Measurements from ENCODE around the gene AOPEP.
A peak's percentile ranks its signal among the peaks of the same experiment; 100 is the strongest.
"Not testable (repeated sequence)": the region's sequence is repeated elsewhere in the genome, so short reads cannot be mapped to it uniquely, and the experiment has no call there.

The AOPEP gene

DNA sequence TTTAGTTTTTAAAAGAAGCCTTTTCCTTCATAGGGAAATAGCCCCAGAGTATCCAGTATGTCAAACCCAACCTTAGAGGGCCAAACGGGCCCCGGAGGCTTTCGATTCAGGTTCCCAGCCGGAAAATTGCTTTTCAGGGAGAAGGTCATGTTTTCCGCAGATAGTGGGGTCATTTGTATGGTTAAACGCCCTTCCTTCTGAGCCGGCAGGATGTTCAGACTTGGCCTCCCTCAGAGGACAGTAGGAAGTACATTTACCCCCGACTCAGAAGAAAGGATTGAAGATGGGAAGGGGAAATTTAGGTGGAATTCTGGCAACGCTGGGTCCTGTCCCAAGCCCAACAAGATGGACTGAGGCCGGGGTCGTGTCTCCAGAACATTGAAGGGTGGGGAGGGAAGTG is 195.2 kb downstream of the AOPEP start:
- no peak for DNase-seq

DNA sequence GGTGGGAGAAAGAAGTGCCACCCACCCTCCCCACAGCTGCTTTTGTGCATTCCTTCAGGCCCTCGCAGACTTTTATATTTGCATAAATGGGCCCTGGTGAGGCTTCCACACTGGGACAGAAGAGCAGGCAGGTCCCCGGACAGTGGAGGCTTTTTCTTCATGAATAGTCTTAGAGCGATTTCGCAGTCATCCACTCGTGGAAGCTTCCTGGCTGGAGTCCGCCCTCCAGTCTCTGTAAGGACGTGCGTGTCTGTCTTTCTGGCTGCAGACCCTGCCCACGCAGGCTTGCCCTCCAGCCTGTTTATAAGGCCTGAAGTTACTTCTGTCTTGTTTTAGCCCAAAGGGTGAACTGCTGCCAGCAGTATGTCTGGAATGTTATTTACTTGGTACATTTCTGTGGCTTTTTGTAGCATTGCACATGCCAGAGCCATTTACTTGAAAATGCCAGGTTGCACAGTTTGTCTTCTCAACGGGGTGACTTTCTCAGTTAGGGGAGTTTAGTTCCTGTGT is 195.7 kb downstream of the AOPEP start:
- DNase-seq: no peak

DNA sequence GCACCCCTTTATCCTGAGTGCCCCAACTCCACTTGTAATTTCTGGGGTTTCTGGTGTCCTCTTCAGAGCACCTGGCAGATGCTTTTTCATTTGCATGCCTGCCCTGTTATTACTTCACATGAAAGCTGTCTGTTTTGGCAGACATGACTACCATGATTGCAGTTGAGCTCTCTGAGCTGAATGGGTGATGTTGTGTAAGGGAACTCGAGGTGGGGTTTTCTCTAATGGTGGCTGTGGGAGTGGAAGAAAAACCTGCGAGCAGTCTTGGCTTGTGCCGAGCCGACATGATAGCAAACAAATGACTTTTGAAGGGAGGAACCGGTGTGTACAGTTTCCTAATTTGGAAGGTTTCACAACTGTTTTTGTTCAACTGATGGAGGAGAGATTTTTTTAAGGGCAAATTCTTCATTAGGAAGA is 196.2 kb downstream of the AOPEP start:
- peak; percentile 35 for DNase-seq

DNA sequence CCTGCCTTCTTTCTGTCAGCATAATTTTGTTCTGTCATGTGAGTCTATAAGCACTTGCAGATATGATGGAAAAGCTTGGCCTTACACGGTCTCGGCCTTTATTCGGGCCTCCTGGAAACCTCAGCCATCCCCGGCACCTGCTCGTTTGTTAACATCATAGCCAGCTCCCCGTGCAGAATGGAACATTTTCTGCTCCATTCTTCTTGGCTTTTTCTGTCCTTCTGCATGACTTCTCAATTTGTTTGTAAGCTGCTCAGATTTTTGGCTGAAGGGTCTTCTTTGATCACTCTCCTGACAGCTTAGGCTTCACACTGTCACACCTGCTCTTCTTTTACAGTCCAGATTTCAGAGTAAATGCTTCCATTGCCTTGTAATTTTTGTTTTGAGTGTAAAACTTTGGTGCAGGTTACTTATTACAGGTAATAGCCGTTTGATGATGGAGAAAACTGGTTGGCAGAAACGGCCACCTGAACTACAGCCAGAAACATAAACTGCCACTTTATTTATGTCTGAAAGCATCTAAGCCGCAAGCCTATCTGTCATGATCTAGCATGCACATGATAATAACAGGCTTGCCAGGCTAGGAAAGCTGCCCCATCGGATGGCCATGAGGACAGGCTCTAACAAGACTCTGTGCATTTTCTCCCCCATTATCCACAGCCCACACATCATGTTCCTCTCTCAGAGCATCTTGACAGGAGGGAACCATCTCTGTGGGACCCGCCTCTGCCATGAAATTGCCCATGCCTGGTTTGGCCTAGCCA is 197.0 kb downstream of the AOPEP start:
- no peak for DNase-seq

- DNase-seq: no peak
Measured at GRCh38 chr9:94925751-94926430, 199.4 kb downstream of the AOPEP start.

DNA sequence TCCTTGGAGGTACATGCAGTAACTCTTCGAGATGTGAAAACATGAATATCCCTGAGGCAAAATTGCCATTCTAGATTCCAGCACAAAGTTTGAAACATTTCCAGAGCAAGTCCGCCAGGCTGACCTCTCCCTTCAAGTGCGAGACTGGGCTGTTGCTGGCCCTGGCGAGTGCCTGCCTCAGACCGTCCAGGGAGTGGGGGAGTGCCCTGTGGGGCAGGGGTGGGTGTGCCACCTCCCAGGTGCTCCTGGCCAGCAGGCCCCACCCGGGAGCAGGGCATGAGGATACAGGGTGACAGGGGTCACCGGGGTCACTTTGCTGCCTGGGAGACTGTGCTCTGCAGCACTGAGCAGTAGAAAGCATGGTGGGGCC is 199.9 kb downstream of the AOPEP start:
- DNase-seq: no peak

- peak; percentile 9 for DNase-seq
Measured at GRCh38 chr9:94927048-94927761, 200.7 kb downstream of the AOPEP start.

- no peak for DNase-seq
Measured at GRCh38 chr9:94927762-94928670, 201.5 kb downstream of the AOPEP start.

DNA sequence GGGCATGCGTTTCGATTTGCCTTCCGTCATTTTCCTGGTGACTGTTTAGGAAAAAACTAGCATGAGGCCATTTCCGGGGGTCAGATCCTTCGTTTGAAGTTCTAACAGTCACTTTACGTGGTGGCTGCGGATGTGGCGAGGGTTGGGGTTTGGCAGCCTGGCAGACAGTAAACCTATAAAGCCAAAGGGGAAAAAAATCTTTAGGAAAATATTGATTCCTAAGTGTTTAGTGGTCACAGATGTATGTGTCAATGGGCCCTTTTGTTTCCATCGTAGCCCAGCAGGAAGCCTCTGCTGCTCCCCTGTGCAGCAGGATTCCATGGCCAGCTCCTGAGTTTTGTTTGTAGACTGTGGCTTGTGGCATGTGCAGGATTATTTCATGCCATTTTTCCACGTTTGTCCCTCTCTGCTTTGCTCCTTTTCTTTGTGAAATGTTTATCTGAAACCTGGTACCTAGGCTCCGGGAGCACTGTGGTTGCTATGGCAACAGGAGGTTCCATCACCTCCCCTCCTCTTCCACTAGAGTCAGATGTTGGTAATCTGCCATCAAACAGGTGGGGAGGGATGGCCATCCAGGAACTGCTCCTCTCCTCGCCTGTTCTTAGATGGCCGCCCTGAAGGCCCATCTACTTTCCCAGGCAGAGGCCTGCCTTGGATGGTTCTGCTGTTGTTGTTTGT is 202.3 kb downstream of the AOPEP start:
- DNase-seq: no peak

GRCh38 chr9:94929369-94929756 is 202.9 kb downstream of the AOPEP start:
- DNase-seq: no peak

DNA sequence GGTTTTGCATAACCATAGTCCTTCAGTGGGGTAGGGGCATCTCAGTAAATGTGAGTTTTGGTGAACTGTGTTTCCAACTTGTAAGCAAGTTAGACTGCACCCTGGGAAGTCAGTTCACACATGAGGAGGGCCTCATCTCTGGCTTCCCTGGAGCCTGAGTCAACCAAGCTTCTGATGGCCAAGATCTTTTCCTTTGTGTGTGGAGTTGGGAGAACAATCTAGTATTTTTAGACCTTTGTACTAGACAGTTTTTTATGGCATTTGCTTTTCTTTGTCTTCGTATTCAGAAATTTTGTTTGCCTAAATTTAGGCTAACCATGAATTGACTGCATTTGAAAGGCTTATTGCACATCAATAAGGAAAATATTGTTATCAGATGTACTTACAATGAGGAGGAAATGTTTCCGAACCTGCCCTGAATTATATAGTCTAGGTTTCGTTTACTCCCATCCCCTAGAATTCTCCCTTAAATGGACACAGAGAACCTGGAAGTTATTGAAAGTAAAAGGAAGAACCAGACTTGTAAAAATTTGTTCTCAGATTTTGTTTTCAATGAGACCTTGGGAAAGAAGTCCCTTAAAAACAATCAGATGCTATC is 204.6 kb downstream of the AOPEP start:
- DNase-seq: no peak

DNA sequence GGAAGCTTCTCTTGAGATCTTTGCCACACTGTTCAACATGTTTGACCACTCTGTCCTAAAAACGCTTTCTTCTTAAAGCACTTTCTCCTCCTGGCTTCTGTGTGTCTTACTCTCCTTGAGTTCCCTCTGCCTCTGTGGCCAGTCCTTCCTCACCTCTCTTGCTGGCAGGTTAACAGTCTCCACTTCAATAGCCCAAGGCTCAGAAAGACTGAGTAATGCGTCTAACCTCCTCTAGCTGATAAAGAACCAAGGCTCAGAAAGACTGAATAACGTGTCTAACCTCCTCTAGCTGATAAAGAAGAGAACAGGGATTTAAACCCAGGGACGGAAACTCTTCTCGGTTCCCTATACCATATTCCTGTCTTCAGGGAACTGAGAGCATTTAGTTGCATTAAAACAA is 205.2 kb downstream of the AOPEP start:
- no peak for DNase-seq

DNA sequence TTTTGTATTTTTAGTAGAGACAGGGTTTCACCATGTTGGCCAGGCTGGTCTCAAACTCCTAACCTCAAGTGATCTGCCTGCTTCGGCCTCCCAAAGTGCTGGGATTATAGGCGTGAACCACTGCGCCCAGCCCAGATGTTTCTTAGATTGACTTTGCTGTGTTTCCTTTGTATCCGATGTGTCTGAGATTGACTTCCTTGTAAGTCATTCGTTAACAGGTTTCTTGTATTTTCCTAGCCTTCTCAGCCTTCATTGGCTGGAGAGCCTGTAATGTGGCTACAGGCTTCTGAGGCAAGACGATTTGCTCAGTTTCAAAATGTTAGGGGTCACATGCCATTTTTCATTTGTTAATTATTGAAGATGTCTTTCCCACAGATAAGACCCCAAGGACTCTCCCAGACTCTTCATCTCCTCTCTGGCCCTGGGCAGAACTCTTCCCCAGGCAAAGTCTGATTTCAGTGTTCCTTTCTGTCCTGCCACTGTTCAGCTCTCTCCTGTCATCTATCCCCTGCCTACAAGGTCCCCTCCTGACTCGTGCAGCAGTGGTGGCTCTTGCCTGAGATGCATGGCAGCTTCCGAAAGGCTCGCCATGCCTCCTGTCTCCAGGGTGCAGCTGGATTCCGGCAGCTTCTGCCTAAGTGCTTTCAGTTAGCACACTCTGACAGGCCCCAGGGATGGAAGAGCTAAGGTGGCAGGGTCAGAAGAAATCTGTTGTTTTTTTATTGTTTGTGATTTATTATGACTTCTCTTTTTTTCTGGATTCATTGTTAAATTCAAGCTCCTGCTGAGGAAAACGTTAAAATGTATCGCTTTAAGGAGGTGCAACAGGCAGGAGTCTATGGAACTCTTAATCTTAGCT is 206.4 kb downstream of the AOPEP start:
- no peak for DNase-seq

DNA sequence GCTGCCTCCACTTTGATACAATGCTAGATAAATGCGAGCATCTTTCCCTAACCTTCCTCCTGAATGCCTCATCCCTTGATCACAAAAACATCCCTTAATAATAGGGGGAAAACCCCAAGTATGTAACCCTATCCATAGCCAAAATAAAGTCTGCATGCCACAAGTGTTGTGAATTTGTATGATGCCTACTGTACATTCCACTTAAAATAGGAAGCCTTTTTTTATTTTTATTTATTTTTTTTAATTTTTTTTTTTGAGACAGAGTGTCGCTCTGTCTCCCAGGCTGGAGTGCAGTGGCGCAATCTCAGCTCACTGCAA is 207.0 kb downstream of the AOPEP start:
- no peak for DNase-seq

- DNase-seq: peak; percentile 7
Measured at GRCh38 chr9:94934816-94935328, 208.4 kb downstream of the AOPEP start.

- DNase-seq: no peak
Measured at GRCh38 chr9:94935396-94935795, 208.9 kb downstream of the AOPEP start.

GRCh38 chr9:94936419-94936818 is 209.9 kb downstream of the AOPEP start:
- DNase-seq: no peak

DNA sequence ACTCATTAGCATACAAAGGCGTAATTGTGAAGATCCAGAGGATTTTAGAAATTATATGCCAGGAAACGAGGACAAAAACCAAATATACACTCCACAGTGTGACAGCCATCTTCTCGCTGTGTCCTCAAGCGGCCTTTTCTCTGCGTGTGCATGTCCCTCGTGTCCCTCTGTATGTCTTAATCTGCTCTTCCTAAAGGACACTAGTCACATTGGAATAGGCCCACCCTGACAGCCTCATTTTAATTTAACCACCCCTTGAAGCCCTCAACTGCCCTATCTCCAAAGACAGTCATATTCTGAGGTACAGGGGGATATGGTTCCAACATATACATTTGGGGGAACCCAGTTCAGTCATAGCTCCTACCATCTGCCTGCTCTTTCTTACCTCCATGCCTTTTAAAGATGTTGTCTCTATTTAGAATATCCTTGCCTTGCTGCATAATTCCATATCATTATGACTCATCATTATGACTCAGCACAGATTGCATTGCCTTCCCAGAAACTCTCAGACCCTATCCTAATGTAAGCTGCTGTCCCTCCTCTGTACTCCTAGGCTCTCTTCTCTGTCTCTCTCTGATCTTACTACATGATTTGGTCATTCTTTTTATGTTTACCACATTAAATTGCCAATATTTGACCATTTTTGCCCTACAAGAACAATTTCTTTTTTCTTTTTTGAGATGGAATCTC is 210.9 kb downstream of the AOPEP start:
- DNase-seq: peak; percentile 25

DNA sequence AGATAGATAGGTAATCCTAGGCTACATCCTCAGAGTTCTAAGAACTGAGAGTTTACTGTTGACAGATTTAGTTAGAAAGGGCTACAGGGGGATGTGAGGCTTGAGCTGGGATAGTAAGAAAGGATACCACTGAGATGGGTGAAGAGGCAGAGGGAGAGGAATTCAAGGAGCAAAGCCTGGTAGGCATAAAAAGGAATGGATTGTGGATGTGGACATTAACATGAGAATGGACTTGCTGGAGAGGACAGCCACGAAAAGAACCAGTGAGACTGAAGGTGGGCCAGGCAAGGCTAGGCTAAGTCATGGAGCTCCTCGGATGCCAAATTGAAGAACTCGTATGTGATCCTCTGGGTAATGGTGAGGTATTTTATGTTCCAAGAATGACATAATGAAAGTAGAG is 211.9 kb downstream of the AOPEP start:
- no peak for DNase-seq

- not testable (repeated sequence) for DNase-seq
Measured at GRCh38 chr9:94940296-94940695, 213.8 kb downstream of the AOPEP start.

Measured in MV-4-11 (cell line).